H1 (cell line): ENCODE data around the gene LYPD4. TPM values are rescaled to one million over a fixed set of nuclear protein-coding genes. Genes with fewer than 3 reads are reported as not detected.

Source experiments
- CTCF ChIA-PET: fragments of 300-600 bp; sonication (Branson Sonifier 250); formaldehyde crosslinking; loops from one replicate; lab custom pipeline; 2021; ENCODE audit not compliant: partially characterized antibody; lab: Charles Lee
- POLR2A ChIA-PET: fragments of 300-600 bp; sonication (Branson Sonifier 250); formaldehyde crosslinking; loops from one replicate; lab custom pipeline; 2021; ENCODE audit warnings: inconsistent platforms; ENCODE audit not compliant: partially characterized antibody; lab: Charles Lee
- DNase-seq, 2 experiments: peaks; one replicate each; pipeline versions ENCODE4 v3.0.0 to v3.0.0-alpha.2; 2010 to 2022; ENCODE audit warnings: low spot score in 2 of 2, low read depth in 1 of 2, mixed read lengths in 1 of 2
- FAIRE-seq: peaks from 2 replicates; lab custom pipeline; 2011; peaks lifted over from hg19 to GRCh38; lab: Jason Lieb, UNC
- H2AFZ ChIP-seq: 2 replicates; pipeline ENCODE4 v1.8.1; 2012; ENCODE audit warnings: low read length, inconsistent platforms
- H2AK5ac ChIP-seq: 2 replicates; pipeline ENCODE4 v1.6.1; 2013; ENCODE audit warnings: low read depth, low read length
- H2BK120ac ChIP-seq: replicated peaks from 2 replicates; pipeline ENCODE3; 2013; ENCODE audit warnings: low read depth, low read length, inconsistent platforms
- H2BK12ac ChIP-seq: 2 replicates; pipeline ENCODE4 v1.6.1; 2013; ENCODE audit warnings: low read depth, low read length
- H2BK15ac ChIP-seq: 2 replicates; pipeline ENCODE4 v1.6.1; 2013; ENCODE audit warnings: low read length
- H2BK20ac ChIP-seq: 2 replicates; pipeline ENCODE4 v1.6.1; 2013; ENCODE audit warnings: low read length
- H2BK5ac ChIP-seq: 2 replicates; pipeline ENCODE4 v1.6.1; 2013; ENCODE audit warnings: low read depth, low read length
- H3K14ac ChIP-seq: 2 replicates; pipeline ENCODE4 v1.6.1; 2013; ENCODE audit warnings: inconsistent platforms; ENCODE audit not compliant: insufficient read length
- H3K18ac ChIP-seq: 2 replicates; pipeline ENCODE4 v1.6.1; 2013; ENCODE audit warnings: low read length; ENCODE audit errors: extremely low read depth
- H3K23ac ChIP-seq: 2 replicates; pipeline ENCODE4 v1.6.1; 2013; ENCODE audit warnings: inconsistent platforms; ENCODE audit not compliant: insufficient read length
- H3K23me2 ChIP-seq: 2 replicates; pipeline ENCODE4 v1.6.1; 2013; ENCODE audit warnings: low read depth, low read length
- H3K27ac ChIP-seq: 2 replicates; pipeline ENCODE4 v1.6.1; 2011; ENCODE audit warnings: low read depth, low read length, inconsistent platforms
- H3K27me3 ChIP-seq, 4 experiments: replicated peaks in 1 of 4; 1 replicate in 1 of 4; 2 replicates in 3 of 4; pipeline versions ENCODE4 v1.6.1 to v1.8.1; 2011 to 2013; ENCODE audit warnings: low read length in 3 of 4, mild to moderate bottlenecking in 3 of 4, inconsistent platforms in 2 of 4, mixed read lengths in 2 of 4, moderate library complexity in 1 of 4; ENCODE audit not compliant: control insufficient read depth in 3 of 4, insufficient read depth in 3 of 4; ENCODE audit errors: extremely low read depth in 1 of 4
- H3K36me3 ChIP-seq, 4 experiments: 2 replicates each; pipeline versions ENCODE4 v1.6.1 to v1.8.1; 2011 to 2013; ENCODE audit warnings: mild to moderate bottlenecking in 4 of 4, low read length in 3 of 4, moderate library complexity in 2 of 4, control low read depth in 1 of 4, inconsistent platforms in 1 of 4; ENCODE audit not compliant: insufficient read depth in 4 of 4, control insufficient read depth in 2 of 4
- H3K4ac ChIP-seq: replicated peaks from 2 replicates; pipeline ENCODE3; 2013; ENCODE audit warnings: low read length, low read depth, mixed read lengths, inconsistent platforms; ENCODE audit not compliant: insufficient read length
- H3K4me1 ChIP-seq, 4 experiments: replicated peaks in 1 of 4; 1 replicate in 1 of 4; 2 replicates in 3 of 4; pipeline versions ENCODE4 v1.6.1 to v1.8.1; 2011 to 2013; ENCODE audit warnings: low read length in 3 of 4, inconsistent platforms in 2 of 4, mixed read lengths in 1 of 4; ENCODE audit not compliant: insufficient read depth in 4 of 4, control insufficient read depth in 3 of 4
- H3K4me2 ChIP-seq, 2 experiments: 2 replicates each; pipeline versions ENCODE4 v1.6.1 to v1.8.1; 2011 to 2013; ENCODE audit warnings: low read depth in 2 of 2, low read length in 2 of 2, control low read depth in 1 of 2, inconsistent platforms in 1 of 2, mild to moderate bottlenecking in 1 of 2; ENCODE audit not compliant: insufficient read depth in 1 of 2
- H3K4me3 ChIP-seq, 4 experiments: fragments of 200-600, 300-600 bp in 1 of 4; sonication (generic), shearing (Covaris generic), sonication (Bioruptor Twin) in 1 of 4; 2 replicates each; pipeline versions ENCODE4 v1.5.1 to v1.8.1; 2011 to 2016; ENCODE audit warnings: low read length in 4 of 4, low read depth in 3 of 4, control low read depth in 2 of 4, inconsistent platforms in 2 of 4, mild to moderate bottlenecking in 2 of 4, mixed read lengths in 1 of 4, moderate library complexity in 1 of 4; ENCODE audit not compliant: insufficient read depth in 2 of 4; ENCODE audit errors: extremely low read depth in 1 of 4
- H3K56ac ChIP-seq: replicated peaks from 2 replicates; pipeline ENCODE3; 2013; ENCODE audit warnings: low read depth, mild to moderate bottlenecking, mixed read lengths, low read length, inconsistent platforms; ENCODE audit not compliant: insufficient read length
- H3K79me1 ChIP-seq: 2 replicates; pipeline ENCODE4 v1.6.1; 2013; ENCODE audit warnings: low read depth, low read length, control low read depth
- H3K79me2 ChIP-seq, 2 experiments: 2 replicates each; pipeline versions ENCODE4 v1.6.1 to v1.8.1; 2012 to 2013; ENCODE audit warnings: low read length in 2 of 2, mild to moderate bottlenecking in 2 of 2, inconsistent platforms in 1 of 2; ENCODE audit not compliant: insufficient read depth in 2 of 2, control insufficient read depth in 1 of 2
- H3K9ac ChIP-seq, 4 experiments: replicated peaks in 1 of 4; 1 replicate in 1 of 4; 2 replicates in 3 of 4; pipeline versions ENCODE4 v1.6.1 to v1.8.1; 2011 to 2013; ENCODE audit warnings: low read depth in 3 of 4, low read length in 3 of 4, control low read depth in 2 of 4, mild to moderate bottlenecking in 2 of 4, moderate library complexity in 2 of 4, inconsistent platforms in 1 of 4; ENCODE audit errors: extremely low read depth in 1 of 4
- H3K9me3 ChIP-seq, 2 experiments: 2 replicates each; pipeline versions ENCODE4 v1.6.1 to v1.8.1; 2012 to 2013; ENCODE audit warnings: mild to moderate bottlenecking in 2 of 2, moderate library complexity in 2 of 2, control low read depth in 1 of 2, inconsistent platforms in 1 of 2, low read depth in 1 of 2, low read length in 1 of 2, mixed read lengths in 1 of 2; ENCODE audit not compliant: insufficient read depth in 2 of 2
- H4K20me1 ChIP-seq, 2 experiments: replicated peaks in 1 of 2; 2 replicates each; pipeline versions ENCODE3 to v1.8.1; 2011 to 2013; ENCODE audit warnings: inconsistent platforms in 2 of 2, low read length in 2 of 2, mild to moderate bottlenecking in 1 of 2; ENCODE audit not compliant: insufficient read depth in 2 of 2, control insufficient read depth in 1 of 2
- H4K5ac ChIP-seq: 2 replicates; pipeline ENCODE4 v1.6.1; 2013; ENCODE audit warnings: low read length, low read depth, mixed read lengths, inconsistent platforms; ENCODE audit not compliant: insufficient read length
- H4K8ac ChIP-seq: 2 replicates; pipeline ENCODE4 v1.8.0; 2013; ENCODE audit warnings: mild to moderate bottlenecking, moderate library complexity, low read length, inconsistent platforms; ENCODE audit not compliant: insufficient read depth; ENCODE audit errors: extremely low read depth
- H4K91ac ChIP-seq: replicated peaks from 2 replicates; pipeline ENCODE3; 2013; ENCODE audit warnings: low read length, mixed read lengths, inconsistent platforms; ENCODE audit not compliant: insufficient read length
- JUND ChIP-seq: IDR thresholded peaks from 2 replicates; pipeline ENCODE4 v1.6.1; 2011; ENCODE audit warnings: mild to moderate bottlenecking, improper control_type of control experiment, low read length
- PHF8 ChIP-seq: fragments of 200-600 bp; sonication (generic); conservative IDR thresholded peaks from 2 replicates; pipeline ENCODE4 v1.7.1; 2012; ENCODE audit warnings: low read depth, mild to moderate bottlenecking, inconsistent platforms, low read length, moderate library complexity
- ZNF274 ChIP-seq: IDR thresholded peaks from 2 replicates; pipeline ENCODE4 v1.7.0; 2012; ENCODE audit warnings: low read length, borderline replicate concordance; ENCODE audit errors: extremely low read depth
- WGBS, 2 experiments: shearing (Covaris generic) in 1 of 2; methylation state at CpG; one replicate each; pipeline versions ENCODE4 v1.1.6 to v1.1.7; 2013 to 2015; ENCODE audit warnings: low lambda C conversion rate in 2 of 2, mixed read lengths in 2 of 2, inconsistent platforms in 1 of 2, low coverage in 1 of 2, missing lambda C conversion rate in 1 of 2; ENCODE audit not compliant: insufficient replicate concordance in 2 of 2, insufficient coverage in 1 of 2, insufficient read length in 1 of 2; ENCODE audit errors: extremely low coverage in 1 of 2, missing lambda C conversion rate in 1 of 2; 5-methylcytosine and 5-hydroxymethylcytosine counted together
- polyA plus RNA-seq, 7 experiments: library from polyadenylated mRNA; depleted of rRNA in 3 of 7; stranded (reverse) in 5 of 7; unstranded in 2 of 7; fragments of >200 nt in 5 of 7; fragments of 200-250 nt in 2 of 7; gene quantifications; 1 replicate in 5 of 7; 2 replicates in 1 of 7; 4 replicates in 1 of 7; pipeline versions ENCODE4 v1.2.1 to v1.2.3, GENCODE V29; 2011 to 2013; ENCODE audit warnings: missing spikeins in 2 of 7, mixed read lengths in 2 of 7
- total RNA-seq: library from RNA; stranded (reverse); fragmentation: NEBNext Ultra II Directional; extraction: Animal tissue kit (Norgen Biotek cat#: 25700); gene quantifications from 2 replicates; pipeline ENCODE4 v1.2.1, GENCODE V29; 2021
- TF ChIP-seq, protein P1 (sequence below): IDR thresholded peaks from 2 replicates; pipeline ENCODE4 v1.6.1; 2012; ENCODE audit warnings: inconsistent platforms

The LYPD4 gene
- total and polyA plus RNA-seq, 2 of the 8 experiments (the other 6 are each of a cell fraction or from before 2014, with no cell fraction given) = 0.06 TPM; not detected in 1

DNA sequence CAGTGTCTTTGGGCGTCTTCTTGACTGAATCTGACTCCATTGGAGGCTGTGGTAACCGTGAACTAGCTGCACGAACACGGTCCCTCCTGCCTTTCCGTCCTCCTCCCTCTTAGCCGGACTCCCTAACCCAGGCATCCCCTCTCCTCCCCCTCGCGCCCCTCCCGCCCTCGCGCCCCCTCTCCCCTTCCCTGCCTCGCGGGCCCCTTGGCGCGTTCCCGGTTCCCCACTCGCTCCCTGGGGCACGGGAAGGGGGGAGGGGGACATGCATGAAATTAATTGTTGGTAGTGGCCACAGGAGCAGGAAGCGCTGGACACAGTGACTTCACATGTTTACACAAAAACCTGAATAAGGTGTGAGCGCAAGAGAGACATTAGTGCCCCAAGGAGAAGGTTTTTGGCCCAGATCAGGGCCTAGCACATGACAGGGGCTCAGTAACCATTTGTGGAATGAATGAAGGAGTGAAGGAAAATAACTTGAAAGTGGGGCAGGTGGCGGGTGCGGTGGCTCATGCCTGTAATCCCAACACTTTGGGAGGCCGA lies 638 bp upstream of the LYPD4 start:
- Histone ChIP-seq H2AK5ac (0 out of 2 replicates have a peak overlapping the region, but pooled peaks have one; percentile 65), H2BK120ac (no peak overlapping the region), H3K36me3 (no peaks in the 10 kb centered on the region), H3K18ac (no peak overlapping the region), H2BK5ac (no peak overlapping the region), H3K79me2 (no peaks in the 10 kb centered on the region), H2BK20ac (no peak overlapping the region), H4K8ac (no peak overlapping the region; the same call in 1 of the 2 replicates), H3K27me3 (no peaks in the 10 kb centered on the region; a peak in 1 of 7 replicates), H3K56ac (no peak overlapping the region), H3K9me3 (peaks cover 2 to 30% of the 10 kb centered on the region in 2 experiments; a peak in 3 of 4 replicates), H3K4me3 (no peak overlapping the region), H4K91ac (no peak overlapping the region), H3K23me2 (no peaks in the 10 kb centered on the region), H3K23ac (no peak overlapping the region), H3K14ac (no peak overlapping the region), H3K27ac (no peak overlapping the region), H2BK12ac (no peak overlapping the region), H3K4me1 (no peaks in the 10 kb centered on the region; a peak in 1 of 7 replicates), H4K5ac (no peak overlapping the region), H3K4me2 (no peak overlapping the region), H4K20me1 (no peaks in the 10 kb centered on the region), H3K9ac (no peak overlapping the region), H3K4ac (no peak overlapping the region), H3K79me1 (no peaks in the 10 kb centered on the region), H2BK15ac (no peak overlapping the region), H2AFZ (no peak overlapping the region)
- DNase-seq = no peak
- ChIA-PET POLR2A (no interaction called here), CTCF (no interaction called here)
- TF ChIP-seq PHF8 = no peak
- TF ChIP-seq, protein P1, sequence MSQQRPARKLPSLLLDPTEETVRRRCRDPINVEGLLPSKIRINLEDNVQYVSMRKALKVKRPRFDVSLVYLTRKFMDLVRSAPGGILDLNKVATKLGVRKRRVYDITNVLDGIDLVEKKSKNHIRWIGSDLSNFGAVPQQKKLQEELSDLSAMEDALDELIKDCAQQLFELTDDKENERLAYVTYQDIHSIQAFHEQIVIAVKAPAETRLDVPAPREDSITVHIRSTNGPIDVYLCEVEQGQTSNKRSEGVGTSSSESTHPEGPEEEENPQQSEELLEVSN = no peak
- no peak for TF ChIP-seq JUND
- TF ChIP-seq ZNF274 = no peak
- WGBS, 2 experiments = 92% methylated on average over 12 of the region's 23 CpGs; no CpG with 5 or more reads in 1 of the 2 experiments
- FAIRE-seq = no peak
